ENCODE measurements around the gene EMILIN1. TPM values are rescaled to one million over a fixed set of nuclear protein-coding genes. Genes with fewer than 3 reads are reported as not detected.

EMILIN1 gene
- total RNA-seq, 1 experiment from 2014 or later: 1.2 TPM

DNA sequence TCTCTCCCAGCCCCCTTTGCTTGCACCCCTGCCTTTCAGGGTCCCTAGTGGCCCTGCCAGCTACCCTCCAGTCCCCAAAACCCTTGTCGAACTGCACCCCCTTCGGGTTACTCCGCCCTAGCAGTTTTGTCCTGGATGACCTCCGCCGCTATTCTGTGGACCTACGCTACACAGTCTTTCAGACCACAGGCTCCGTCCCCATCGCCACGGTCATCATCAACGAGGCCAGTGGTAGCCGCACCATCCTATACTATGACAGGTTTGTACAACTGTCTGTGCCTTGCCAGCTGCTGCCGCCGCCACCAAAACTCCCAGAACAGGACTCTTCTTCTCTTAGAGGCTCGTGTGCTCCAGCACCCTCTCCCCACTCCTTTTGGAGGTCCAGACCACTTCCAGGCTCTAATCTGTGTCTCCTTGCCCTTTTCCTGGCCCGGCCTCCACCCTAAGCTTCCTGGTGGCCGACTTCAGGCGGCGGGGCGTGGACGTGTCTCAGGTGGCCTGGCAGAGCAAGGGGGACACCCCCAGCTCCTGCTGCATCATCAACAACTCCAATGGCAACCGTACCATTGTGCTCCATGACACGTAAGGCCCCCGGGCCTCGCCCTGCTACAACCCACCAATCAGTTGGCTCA, 16.1 kb downstream of the EMILIN1 start:
- Histone ChIP-seq H3K27ac (ENCODE audit: insufficient read length, low read depth, low read length) (no peak overlapping the region), H4K91ac (ENCODE audit: insufficient read length, low read depth, low read length) (no peak overlapping the region), H3K79me2 (ENCODE audit: insufficient read depth, low read length) (no peaks in the 10 kb centered on the region), H3K4ac (ENCODE audit: low read depth, low read length) (no peak overlapping the region), H2AK5ac (ENCODE audit: insufficient read length, low read length) (no peak overlapping the region), H3K14ac (ENCODE audit: insufficient read depth, low read length) (no peak overlapping the region), H3K23me2 (ENCODE audit: insufficient read length, low read depth, low read length, poor library complexity, severe bottlenecking) (no peaks in the 10 kb centered on the region), H4K20me1 (ENCODE audit: control insufficient read depth, insufficient read depth, insufficient read length) (peaks cover 3% of the 10 kb centered on the region), H3T11ph (ENCODE audit: low read length) (no peak overlapping the region), H3K27me3 (ENCODE audit: insufficient read depth, low read length) (no peaks in the 10 kb centered on the region), H3K18ac (ENCODE audit: insufficient read length, low read depth, low read length) (no peak overlapping the region), H2BK12ac (ENCODE audit: insufficient read length, low read depth, low read length) (no peak overlapping the region), H2BK15ac (ENCODE audit: low read depth, low read length) (no peak overlapping the region), H3K79me1 (ENCODE audit: insufficient read depth, low read depth, low read length, poor library complexity, severe bottlenecking) (no peaks in the 10 kb centered on the region), H2AFZ (ENCODE audit: low read length) (no peak overlapping the region), H2BK5ac (ENCODE audit: insufficient read length, low read length) (no peak overlapping the region), H3K4me2 (ENCODE audit: insufficient read depth, insufficient read length, low read length) (no peak overlapping the region), H3K4me1 (ENCODE audit: insufficient read depth, low read length) (no peaks in the 10 kb centered on the region), H3K23ac (ENCODE audit: insufficient read length, low read depth, low read length) (no peak overlapping the region), H3K56ac (ENCODE audit: insufficient read length, low read depth, low read length) (no peak overlapping the region), H2BK120ac (ENCODE audit: low read depth, low read length, poor library complexity, severe bottlenecking) (no peak overlapping the region), H3K9ac (ENCODE audit: extremely low read depth, insufficient read length, low read length) (no peak overlapping the region), H4K8ac (replicated peaks; ENCODE audit: insufficient read length, low read depth, low read length) (no peak overlapping the region), H2BK20ac (ENCODE audit: low read depth, low read length, poor library complexity, severe bottlenecking) (no peak overlapping the region), H4K5ac (ENCODE audit: insufficient read length, low read depth, low read length) (no peak overlapping the region), H3K9me3 (ENCODE audit: control insufficient read depth, low read depth, low read length) (no peaks in the 10 kb centered on the region)
- Mint-ChIP-seq H3K4me3 (no peak overlapping the region), H3K36me3 (ENCODE audit: insufficient read depth in 1 of 3, low read depth in 3 of 3) (no peaks in the 10 kb centered on the region; a peak in 2 of 7 replicates), H3K27ac (peak overlapping the region in 1 of 3 experiments; percentile 91; a peak in 2 of 7 replicates), H3K27me3 (ENCODE audit: low read depth) (no peaks in the 10 kb centered on the region), H3K9me3 (no peaks in the 10 kb centered on the region; a peak in 1 of 5 replicates), H3K4me1 (peaks cover 8 to 10% of the 10 kb centered on the region in 2 experiments)
- WGBS (ENCODE audit: extremely low coverage, insufficient read length, low lambda C conversion rate): no CpG with 5 or more reads among the region's 24 CpGs
- DNase-seq: no peak
- TF ChIP-seq, protein P1, sequence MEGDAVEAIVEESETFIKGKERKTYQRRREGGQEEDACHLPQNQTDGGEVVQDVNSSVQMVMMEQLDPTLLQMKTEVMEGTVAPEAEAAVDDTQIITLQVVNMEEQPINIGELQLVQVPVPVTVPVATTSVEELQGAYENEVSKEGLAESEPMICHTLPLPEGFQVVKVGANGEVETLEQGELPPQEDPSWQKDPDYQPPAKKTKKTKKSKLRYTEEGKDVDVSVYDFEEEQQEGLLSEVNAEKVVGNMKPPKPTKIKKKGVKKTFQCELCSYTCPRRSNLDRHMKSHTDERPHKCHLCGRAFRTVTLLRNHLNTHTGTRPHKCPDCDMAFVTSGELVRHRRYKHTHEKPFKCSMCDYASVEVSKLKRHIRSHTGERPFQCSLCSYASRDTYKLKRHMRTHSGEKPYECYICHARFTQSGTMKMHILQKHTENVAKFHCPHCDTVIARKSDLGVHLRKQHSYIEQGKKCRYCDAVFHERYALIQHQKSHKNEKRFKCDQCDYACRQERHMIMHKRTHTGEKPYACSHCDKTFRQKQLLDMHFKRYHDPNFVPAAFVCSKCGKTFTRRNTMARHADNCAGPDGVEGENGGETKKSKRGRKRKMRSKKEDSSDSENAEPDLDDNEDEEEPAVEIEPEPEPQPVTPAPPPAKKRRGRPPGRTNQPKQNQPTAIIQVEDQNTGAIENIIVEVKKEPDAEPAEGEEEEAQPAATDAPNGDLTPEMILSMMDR (conservative IDR thresholded peaks at IDR 0.05): no peak

All from H9 (cell line).